Measurements from ENCODE around the gene BATF2. TPM values are rescaled to one million over a fixed set of nuclear protein-coding genes. Genes with fewer than 3 reads are reported as not detected.

BATF2 gene
- total and polyA plus RNA-seq, 4 donors: 1.4 to 3.6 (median 2.2) TPM

DNA sequence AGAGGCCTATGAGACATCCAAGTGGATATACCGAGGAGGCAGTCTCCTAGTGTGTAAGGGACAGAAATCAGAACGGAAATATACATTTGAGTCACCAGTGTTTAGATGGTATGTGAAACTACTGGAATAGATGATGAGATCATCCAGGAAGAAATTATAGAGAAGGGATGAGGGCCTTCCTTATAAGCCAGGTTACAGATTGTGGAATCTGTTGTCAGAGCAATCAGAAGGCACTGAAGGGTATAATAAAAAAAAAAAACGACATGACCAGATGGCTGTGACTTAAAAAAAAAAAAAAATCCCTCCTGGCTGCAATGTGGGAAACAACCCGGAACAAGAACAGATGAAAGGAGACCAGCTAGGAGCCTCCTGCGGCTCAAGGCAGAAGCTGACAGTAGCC lies 27.6 kb downstream of the BATF2 start:
- no peak overlapping the region for H3K4me3 ChIP-seq (ENCODE audit: low read length in 2 of 2)
- no peaks in the 10 kb centered on the region for H3K9me3 ChIP-seq (ENCODE audit: control insufficient read depth, low read length)
- no peaks in the 10 kb centered on the region for H3K4me1 ChIP-seq (ENCODE audit: control insufficient read depth in 1 of 2, insufficient read depth in 2 of 2, low read length in 2 of 2)
- DNase-seq: no peak
- H3K36me3 ChIP-seq (ENCODE audit: control insufficient read depth in 1 of 2, insufficient read depth in 2 of 2, low read length in 1 of 2): no peaks in the 10 kb centered on the region
- no peaks in the 10 kb centered on the region for H3K27me3 ChIP-seq (ENCODE audit: control insufficient read depth in 1 of 2, insufficient read depth in 2 of 2, low read length in 1 of 2)
- no peak overlapping the region for H3K27ac ChIP-seq (ENCODE audit: low read depth in 1 of 2, low read length in 2 of 2)
- ATAC-seq (ENCODE audit: low FRiP score): no peak
- 52 to 60% methylated on average over 5 of the region's 5 CpGs for WGBS, 2 donors
- intact Hi-C loops (cut with DNase I): no loop called here

DNA sequence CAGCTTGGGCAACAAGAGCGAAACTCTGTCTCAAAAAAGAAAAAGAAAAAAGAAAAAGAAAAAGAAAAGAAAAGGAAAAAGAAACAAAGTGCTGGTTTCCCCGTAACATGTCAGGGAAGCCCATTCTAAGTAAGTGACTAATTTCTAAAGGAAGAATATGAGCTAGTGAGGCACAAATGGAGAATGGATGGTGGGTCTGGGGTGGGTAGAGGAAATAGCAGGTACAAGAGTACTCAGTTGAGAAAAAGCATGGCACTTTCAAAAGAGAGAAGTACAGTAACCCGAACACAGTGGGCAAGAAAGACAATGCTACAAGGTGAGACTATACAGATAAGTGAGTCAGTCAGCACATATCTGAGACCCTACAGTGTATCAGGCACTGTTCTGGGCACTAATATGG lies 29.4 kb downstream of the BATF2 start:
- no peaks in the 10 kb centered on the region for H3K4me1 ChIP-seq (ENCODE audit: control insufficient read depth in 1 of 2, insufficient read depth in 2 of 2, low read length in 2 of 2)
- WGBS, 2 donors: 94 to 95% methylated on average over 3 of the region's 3 CpGs
- no peaks in the 10 kb centered on the region for H3K27me3 ChIP-seq (ENCODE audit: control insufficient read depth in 1 of 2, insufficient read depth in 2 of 2, low read length in 1 of 2)
- no peak overlapping the region for H3K27ac ChIP-seq (ENCODE audit: low read depth in 1 of 2, low read length in 2 of 2)
- DNase-seq: no peak
- no peaks in the 10 kb centered on the region for H3K36me3 ChIP-seq (ENCODE audit: control insufficient read depth in 1 of 2, insufficient read depth in 2 of 2, low read length in 1 of 2)
- intact Hi-C loops (cut with DNase I): no loop called here
- no peaks in the 10 kb centered on the region for H3K9me3 ChIP-seq (ENCODE audit: control insufficient read depth, low read length)
- no peak overlapping the region for H3K4me3 ChIP-seq (ENCODE audit: low read length in 2 of 2)
- ATAC-seq (ENCODE audit: low FRiP score): no peak

DNA sequence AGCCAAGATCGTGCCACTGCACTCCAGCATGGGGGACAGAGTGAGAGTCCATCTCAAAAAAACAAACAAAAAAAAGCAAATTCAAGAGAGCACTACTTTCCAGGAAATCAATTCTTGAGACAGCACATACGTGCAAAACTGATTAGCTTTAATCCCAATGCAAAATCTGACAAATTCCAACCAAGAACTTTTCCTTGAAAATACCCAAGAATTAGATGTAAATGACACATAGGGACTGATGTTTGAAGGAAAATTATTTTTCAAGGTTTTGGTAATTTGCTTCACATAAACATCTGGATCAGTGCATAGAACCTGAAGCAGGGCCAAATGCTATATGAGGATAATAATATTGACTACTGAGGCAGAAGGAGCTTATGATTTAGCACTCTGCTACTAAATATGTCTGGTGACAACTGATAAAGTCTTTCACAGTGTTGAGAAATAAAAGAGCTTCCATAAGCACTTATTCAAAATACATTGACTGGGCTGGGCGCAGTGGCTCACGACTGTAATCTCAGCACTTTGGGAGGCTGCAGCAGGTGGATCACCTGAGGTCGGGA lies 33.6 kb downstream of the BATF2 start:
- H3K4me1 ChIP-seq (ENCODE audit: control insufficient read depth in 1 of 2, insufficient read depth in 2 of 2, low read length in 2 of 2): no peaks in the 10 kb centered on the region
- ATAC-seq (ENCODE audit: low FRiP score): no peak
- no peaks in the 10 kb centered on the region for H3K27me3 ChIP-seq (ENCODE audit: control insufficient read depth in 1 of 2, insufficient read depth in 2 of 2, low read length in 1 of 2)
- H3K36me3 ChIP-seq (ENCODE audit: control insufficient read depth in 1 of 2, insufficient read depth in 2 of 2, low read length in 1 of 2): no peaks in the 10 kb centered on the region
- 89 to 95% methylated on average over 5 of the region's 5 CpGs for WGBS, 2 donors
- intact Hi-C loops (cut with DNase I): no loop called here
- no peak overlapping the region for H3K27ac ChIP-seq (ENCODE audit: low read depth in 1 of 2, low read length in 2 of 2)
- no peak for DNase-seq
- H3K9me3 ChIP-seq (ENCODE audit: control insufficient read depth, low read length): no peaks in the 10 kb centered on the region
- no peak overlapping the region for H3K4me3 ChIP-seq (ENCODE audit: low read length in 2 of 2)

DNA sequence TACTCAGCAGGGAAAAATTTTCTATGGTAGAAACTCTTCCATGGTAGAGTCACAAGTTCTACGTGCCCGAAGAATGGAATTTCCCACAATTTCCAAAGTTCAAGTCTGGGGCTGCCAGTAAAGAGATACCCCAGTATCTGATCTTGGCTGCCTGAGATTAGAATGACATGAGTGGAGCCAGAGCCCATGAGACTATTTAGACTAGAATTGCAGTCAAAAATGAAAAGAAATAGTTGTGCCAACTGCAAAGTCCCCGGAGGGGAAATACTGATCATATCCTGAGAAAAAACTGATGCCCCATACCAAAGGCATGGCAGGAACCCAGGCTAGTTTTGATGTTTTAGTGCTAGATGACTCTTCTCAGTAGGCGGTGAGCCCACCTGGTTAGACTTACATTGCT lies 36.1 kb downstream of the BATF2 start:
- ATAC-seq (ENCODE audit: low FRiP score): no peak
- Histone ChIP-seq H3K27ac (ENCODE audit: low read depth in 1 of 2, low read length in 2 of 2) (no peak overlapping the region), H3K4me1 (ENCODE audit: control insufficient read depth in 1 of 2, insufficient read depth in 2 of 2, low read length in 2 of 2) (no peaks in the 10 kb centered on the region), H3K27me3 (ENCODE audit: control insufficient read depth in 1 of 2, insufficient read depth in 2 of 2, low read length in 1 of 2) (peaks cover 0 to 2% of the 10 kb centered on the region in 2 donors), H3K36me3 (ENCODE audit: control insufficient read depth in 1 of 2, insufficient read depth in 2 of 2, low read length in 1 of 2) (no peaks in the 10 kb centered on the region), H3K4me3 (ENCODE audit: low read length in 2 of 2) (no peak overlapping the region), H3K9me3 (ENCODE audit: control insufficient read depth, low read length) (no peaks in the 10 kb centered on the region)
- no peak for DNase-seq
- WGBS, 2 donors: 7 to 8% methylated on average over 4 of the region's 4 CpGs
- intact Hi-C loops (cut with DNase I): no loop called here

DNA sequence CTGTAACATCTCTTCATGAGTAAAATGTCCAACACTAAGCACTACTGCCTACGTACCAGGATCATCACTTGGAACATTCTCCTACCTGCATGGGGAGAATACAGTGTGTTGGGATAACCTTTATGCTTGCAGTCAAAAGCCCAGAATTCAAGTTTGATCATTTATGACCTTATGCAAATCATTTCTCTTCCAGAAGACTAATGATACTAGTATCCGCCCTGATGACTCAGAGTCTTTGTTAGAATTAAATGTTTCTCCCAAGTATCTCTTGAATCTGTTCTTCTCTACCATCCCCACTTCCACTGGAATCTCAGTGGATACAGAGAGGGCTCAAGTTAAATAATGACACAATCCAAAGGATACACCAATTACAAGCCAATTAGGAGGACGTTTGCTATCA lies 37.3 kb downstream of the BATF2 start:
- no peak for ATAC-seq (ENCODE audit: low FRiP score)
- H3K27ac ChIP-seq (ENCODE audit: low read depth in 1 of 2, low read length in 2 of 2): no peak overlapping the region
- no peak for DNase-seq
- intact Hi-C loops (cut with DNase I): no loop called here
- H3K4me1 ChIP-seq (ENCODE audit: control insufficient read depth in 1 of 2, insufficient read depth in 2 of 2, low read length in 2 of 2): no peaks in the 10 kb centered on the region
- WGBS, 2 donors: 71 to 72% methylated on average over 3 of the region's 3 CpGs
- no peaks in the 10 kb centered on the region for H3K9me3 ChIP-seq (ENCODE audit: control insufficient read depth, low read length)
- no peaks in the 10 kb centered on the region for H3K36me3 ChIP-seq (ENCODE audit: control insufficient read depth in 1 of 2, insufficient read depth in 2 of 2, low read length in 1 of 2)
- H3K27me3 ChIP-seq (ENCODE audit: control insufficient read depth in 1 of 2, insufficient read depth in 2 of 2, low read length in 1 of 2): peaks cover 0 to 2% of the 10 kb centered on the region in 2 donors
- H3K4me3 ChIP-seq (ENCODE audit: low read length in 2 of 2): no peak overlapping the region

DNA sequence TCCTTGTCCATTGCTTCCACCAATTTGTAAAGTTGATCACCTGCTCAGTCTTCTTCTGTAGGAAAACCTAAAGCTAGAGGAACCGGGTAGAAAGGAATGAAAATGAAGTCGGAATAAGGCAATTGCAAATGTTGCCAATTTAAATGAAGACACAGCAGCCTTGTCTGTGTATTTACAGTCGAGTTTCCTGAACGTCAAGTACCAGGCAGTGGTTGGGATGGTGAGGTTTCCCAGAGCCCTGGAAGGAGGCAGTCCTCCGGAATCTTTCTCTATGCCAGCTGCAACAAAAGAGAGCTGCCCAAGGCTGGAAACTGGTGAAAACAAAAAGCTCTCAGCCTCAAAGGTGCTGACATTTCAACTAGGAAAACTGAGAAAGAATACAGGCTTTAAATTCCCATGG lies 42.6 kb downstream of the BATF2 start:
- no peaks in the 10 kb centered on the region for H3K9me3 ChIP-seq (ENCODE audit: control insufficient read depth, low read length)
- H3K27ac ChIP-seq (ENCODE audit: low read depth in 1 of 2, low read length in 2 of 2): no peak overlapping the region
- H3K36me3 ChIP-seq (ENCODE audit: control insufficient read depth in 1 of 2, insufficient read depth in 2 of 2, low read length in 1 of 2): no peaks in the 10 kb centered on the region
- no peak overlapping the region for H3K4me3 ChIP-seq (ENCODE audit: low read length in 2 of 2)
- ATAC-seq (ENCODE audit: low FRiP score) (no peak), DNase-seq (no peak)
- intact Hi-C loops (cut with DNase I): no loop called here
- peaks cover 0 to 2% of the 10 kb centered on the region in 2 donors for H3K27me3 ChIP-seq (ENCODE audit: control insufficient read depth in 1 of 2, insufficient read depth in 2 of 2, low read length in 1 of 2)
- 3 to 7% methylated on average over 5 of the region's 5 CpGs for WGBS, 2 donors
- H3K4me1 ChIP-seq (ENCODE audit: control insufficient read depth in 1 of 2, insufficient read depth in 2 of 2, low read length in 2 of 2): no peaks in the 10 kb centered on the region

DNA sequence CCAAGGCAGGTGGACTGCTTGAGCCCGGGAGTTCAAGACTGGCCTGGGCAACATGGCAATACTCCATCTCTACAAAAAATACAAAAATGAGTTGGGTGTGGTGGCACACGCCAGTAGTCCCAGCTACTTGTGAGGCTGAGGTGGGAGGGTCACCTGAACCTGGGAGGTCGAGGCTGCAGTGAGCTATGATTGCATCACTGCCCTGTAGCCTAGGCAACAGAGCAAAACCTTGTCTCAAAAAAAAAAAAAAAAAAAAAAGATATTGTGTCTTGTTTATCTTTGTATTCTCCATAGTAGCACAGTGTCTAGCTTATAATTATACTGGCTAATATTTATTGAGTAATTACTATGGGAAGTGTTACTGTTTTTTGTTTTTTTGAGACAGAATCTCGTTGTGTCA lies 45.2 kb downstream of the BATF2 start:
- no peak for DNase-seq
- ATAC-seq (ENCODE audit: low FRiP score): no peak
- Histone ChIP-seq H3K27me3 (ENCODE audit: control insufficient read depth in 1 of 2, insufficient read depth in 2 of 2, low read length in 1 of 2) (no peaks in the 10 kb centered on the region), H3K9me3 (ENCODE audit: control insufficient read depth, low read length) (no peaks in the 10 kb centered on the region), H3K4me1 (ENCODE audit: control insufficient read depth in 1 of 2, insufficient read depth in 2 of 2, low read length in 2 of 2) (no peaks in the 10 kb centered on the region), H3K36me3 (ENCODE audit: control insufficient read depth in 1 of 2, insufficient read depth in 2 of 2, low read length in 1 of 2) (no peaks in the 10 kb centered on the region), H3K27ac (ENCODE audit: low read depth in 1 of 2, low read length in 2 of 2) (no peak overlapping the region), H3K4me3 (ENCODE audit: low read length in 2 of 2) (no peak overlapping the region)
- WGBS, 2 donors: 78 to 80% methylated on average over 4 of the region's 4 CpGs
- intact Hi-C loops (cut with DNase I): no loop called here

DNA sequence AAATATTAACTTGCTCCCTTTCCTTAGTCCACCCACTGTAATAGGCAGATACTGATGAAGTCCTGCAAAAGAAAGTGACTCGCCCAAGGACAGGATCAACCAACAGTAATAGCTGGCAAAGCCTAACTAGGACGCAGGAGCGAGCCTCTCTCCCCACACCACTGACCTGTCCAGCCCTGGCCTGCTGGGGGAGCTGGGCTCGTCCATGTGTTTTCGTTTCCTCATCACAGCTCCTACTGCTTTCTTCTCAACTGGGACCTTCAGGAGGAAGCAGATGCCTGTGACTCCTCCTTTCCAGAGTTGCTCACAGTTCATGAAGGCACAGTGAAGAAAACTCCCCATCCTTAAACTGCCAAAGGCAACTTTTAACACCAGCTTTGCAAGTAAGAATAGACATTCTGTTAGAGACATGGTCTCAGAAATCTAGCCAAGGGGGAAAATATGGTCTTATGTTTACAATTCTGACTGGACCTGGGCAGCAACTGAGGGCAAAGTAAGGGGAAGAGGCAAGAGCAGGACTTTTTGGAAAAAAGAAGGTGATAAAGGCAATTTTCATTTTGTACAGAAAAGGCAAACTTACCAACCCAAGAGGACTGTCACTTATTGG lies 49.5 kb downstream of the BATF2 start:
- 46 to 49% methylated on average over 5 of the region's 5 CpGs for WGBS, 2 donors
- Histone ChIP-seq H3K4me3 (ENCODE audit: low read length in 2 of 2) (no peak overlapping the region), H3K27ac (ENCODE audit: low read depth in 1 of 2, low read length in 2 of 2) (no peak overlapping the region), H3K27me3 (ENCODE audit: control insufficient read depth in 1 of 2, insufficient read depth in 2 of 2, low read length in 1 of 2) (no peaks in the 10 kb centered on the region), H3K36me3 (ENCODE audit: control insufficient read depth in 1 of 2, insufficient read depth in 2 of 2, low read length in 1 of 2) (no peaks in the 10 kb centered on the region), H3K4me1 (ENCODE audit: control insufficient read depth in 1 of 2, insufficient read depth in 2 of 2, low read length in 2 of 2) (no peaks in the 10 kb centered on the region), H3K9me3 (ENCODE audit: control insufficient read depth, low read length) (no peaks in the 10 kb centered on the region)
- DNase-seq: no peak
- intact Hi-C loops (cut with DNase I): no loop called here
- no peak for ATAC-seq (ENCODE audit: low FRiP score)

Data from aorta (tissue), 5 donors.